GM12873 (cell line): ENCODE data around the gene NTN1.

Source experiments
- TF ChIP-seq, protein P1 (sequence below): IDR thresholded peaks from 2 replicates; pipeline ENCODE4 v1.5.1; 2012; ENCODE audit warnings: low read depth, mild to moderate bottlenecking, moderate library complexity, low read length, control low read depth; ENCODE audit not compliant: insufficient read depth; ENCODE audit errors: missing control alignments

Gene NTN1

DNA sequence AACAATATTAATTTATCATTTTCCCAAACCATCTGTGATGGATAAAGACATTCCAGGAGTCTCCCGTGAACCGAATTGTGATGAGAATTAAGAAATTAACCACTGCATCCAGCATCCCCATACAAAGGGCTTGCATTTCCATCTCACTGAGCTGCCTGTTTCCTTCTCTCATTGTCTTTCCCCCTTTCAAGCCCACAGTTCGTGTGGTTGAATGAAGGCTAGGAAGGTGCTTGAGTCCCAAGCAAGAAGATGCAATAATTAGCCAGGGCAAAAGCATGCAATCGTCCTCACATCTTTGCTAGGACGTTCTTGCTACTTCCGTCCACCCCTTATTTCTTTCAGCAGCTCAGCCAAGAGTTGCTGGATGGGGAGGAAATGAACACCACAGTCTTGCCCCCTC lies 146.1 kb downstream of the NTN1 start:
- TF ChIP-seq, protein P1, sequence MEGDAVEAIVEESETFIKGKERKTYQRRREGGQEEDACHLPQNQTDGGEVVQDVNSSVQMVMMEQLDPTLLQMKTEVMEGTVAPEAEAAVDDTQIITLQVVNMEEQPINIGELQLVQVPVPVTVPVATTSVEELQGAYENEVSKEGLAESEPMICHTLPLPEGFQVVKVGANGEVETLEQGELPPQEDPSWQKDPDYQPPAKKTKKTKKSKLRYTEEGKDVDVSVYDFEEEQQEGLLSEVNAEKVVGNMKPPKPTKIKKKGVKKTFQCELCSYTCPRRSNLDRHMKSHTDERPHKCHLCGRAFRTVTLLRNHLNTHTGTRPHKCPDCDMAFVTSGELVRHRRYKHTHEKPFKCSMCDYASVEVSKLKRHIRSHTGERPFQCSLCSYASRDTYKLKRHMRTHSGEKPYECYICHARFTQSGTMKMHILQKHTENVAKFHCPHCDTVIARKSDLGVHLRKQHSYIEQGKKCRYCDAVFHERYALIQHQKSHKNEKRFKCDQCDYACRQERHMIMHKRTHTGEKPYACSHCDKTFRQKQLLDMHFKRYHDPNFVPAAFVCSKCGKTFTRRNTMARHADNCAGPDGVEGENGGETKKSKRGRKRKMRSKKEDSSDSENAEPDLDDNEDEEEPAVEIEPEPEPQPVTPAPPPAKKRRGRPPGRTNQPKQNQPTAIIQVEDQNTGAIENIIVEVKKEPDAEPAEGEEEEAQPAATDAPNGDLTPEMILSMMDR, result no peak

DNA sequence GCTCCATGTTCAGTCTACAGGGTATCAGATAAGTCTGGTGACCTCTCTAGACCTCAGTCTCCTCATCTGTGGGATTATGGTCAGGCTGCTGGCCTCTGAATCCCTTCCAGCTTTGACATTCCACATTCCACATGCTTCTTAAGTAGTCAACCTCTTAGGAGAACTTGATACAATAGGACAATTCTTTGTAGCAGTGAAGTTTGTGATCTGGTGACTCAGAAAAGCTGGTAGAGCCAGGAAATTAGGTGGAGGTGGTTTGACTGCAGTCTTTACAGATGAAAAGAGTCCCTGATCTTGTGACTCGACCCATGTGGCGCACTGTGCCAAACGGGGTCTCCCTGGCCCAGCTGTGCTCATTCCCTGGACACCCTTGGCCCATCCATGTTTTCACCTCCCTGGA lies 147.8 kb downstream of the NTN1 start:
- TF ChIP-seq, protein P1, result no peak

DNA sequence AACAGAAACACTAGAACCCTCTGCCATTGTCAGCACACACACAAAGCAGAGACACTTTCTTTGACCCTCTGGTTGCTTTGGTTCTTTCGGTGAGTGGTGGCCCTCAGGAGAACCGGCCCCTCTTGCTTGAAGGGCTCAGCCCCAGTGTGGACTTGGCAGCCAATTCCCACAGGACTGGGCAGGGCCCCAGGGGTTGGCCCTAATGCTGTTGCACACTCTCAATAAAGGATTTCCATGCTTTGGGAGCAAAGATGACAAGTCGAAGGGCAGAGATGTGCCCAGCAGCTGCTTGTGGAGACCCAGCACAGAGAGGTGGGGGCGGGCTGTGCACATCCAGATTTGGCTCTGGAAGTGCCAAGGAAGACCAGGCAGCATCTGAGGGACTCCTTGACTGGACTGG lies 149.0 kb downstream of the NTN1 start:
- TF ChIP-seq, protein P1, result no peak

DNA sequence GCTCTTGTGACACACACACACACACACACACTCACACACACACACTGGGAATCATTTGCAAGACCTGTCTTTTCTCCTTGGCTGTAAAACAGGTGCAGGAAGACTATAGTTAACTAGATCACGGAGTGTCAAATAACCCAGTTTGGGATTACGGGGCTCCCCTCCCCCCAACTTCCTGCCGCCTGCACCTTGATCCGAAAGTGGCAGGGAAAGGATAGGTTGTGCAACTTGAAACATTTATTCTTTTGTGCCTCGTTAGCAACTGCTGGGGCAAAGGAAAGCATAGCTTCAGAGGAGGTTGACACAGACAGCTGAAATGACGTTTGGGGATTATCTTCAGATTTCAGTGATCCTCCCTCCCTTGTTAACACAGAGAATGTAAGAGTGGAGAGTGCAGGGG lies 149.5 kb downstream of the NTN1 start:
- TF ChIP-seq, protein P1, result no peak

DNA sequence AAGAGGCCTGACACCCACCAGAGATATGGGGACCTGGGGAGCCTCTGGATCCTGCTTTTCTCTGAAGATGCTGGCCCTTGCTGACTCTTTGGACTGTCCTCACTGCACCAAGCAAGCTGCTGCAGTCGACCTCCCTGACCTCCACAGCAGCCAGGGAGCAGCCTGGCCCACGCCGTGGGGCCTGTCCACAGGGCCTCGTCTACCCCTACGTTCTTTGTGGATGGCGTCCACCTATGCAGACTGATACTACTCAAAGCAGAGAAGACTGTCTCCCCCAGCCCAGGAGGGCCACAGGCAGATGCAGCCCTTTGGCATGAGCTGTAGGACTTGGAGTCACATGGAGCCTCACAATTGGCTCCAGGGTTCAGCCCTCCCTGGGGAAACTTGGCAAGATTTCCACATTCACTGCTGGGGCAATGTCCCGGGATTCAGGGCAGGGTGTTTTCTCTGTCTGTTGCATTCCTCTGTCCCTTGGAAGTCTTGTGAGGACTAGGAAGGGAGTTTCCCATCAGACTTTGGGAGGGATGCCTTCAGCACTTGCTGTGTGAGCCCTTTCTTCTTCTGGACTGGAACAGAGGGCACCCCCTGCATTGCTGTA lies 152.2 kb downstream of the NTN1 start:
- TF ChIP-seq, protein P1, result no peak

DNA sequence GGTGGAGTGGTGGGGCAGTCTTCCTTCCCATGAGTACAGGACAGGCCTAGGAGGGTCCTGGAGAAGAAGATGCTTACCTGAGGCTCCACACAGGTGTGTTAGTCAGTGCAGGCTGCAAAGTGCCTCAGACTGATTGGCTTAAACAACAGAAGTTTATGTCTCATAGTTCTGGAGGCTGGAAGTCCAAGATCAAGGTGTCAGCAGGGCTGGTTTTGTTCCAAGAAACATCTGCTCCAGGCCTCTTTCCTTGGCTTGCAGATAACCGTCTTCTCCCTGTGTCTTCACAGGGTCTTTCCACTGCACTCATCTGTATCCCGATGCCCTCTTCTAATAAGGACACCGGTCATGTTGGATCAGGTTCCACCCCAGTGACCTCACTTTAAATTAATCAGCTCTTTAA lies 153.0 kb downstream of the NTN1 start:
- TF ChIP-seq, protein P1, result no peak

DNA sequence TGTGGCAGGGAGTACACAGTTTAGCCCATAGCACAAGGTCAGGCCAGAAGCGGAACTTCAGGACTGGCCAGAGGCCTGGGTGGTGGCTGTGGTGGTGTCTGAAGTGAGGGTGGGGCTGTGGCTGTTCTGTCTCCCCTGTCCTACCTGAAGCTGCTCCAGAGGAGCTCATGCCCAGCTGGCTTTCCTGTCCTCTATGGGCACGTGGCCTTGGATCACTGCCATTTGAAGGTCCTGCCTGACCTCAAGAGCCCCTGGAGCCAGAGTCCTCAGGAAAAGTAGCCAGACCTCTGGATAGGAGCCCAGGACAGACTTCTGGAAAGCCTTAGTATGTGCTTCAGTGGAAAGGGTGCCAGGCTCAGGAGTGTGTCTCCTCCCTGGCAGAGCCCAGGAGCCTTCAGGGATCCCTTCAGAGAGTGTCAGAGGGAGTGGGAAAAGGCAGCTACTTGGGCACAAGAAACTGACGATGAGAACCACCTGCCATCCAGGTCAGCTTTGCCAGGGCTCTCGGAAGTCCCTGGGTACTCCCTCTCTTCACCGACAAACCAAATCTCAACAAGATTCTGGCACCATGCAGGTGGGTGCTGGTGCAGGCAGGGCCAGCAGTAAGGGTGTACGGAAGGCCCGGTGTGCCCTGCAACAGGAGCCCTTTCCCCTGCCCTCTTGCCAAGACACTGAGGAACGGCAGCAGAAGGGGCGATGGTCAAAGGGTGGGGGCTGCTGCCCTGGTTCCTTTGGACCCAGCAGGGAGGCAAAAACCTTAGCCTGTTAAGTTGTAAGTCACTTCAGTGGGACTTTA lies 153.7 kb downstream of the NTN1 start:
- TF ChIP-seq, protein P1, result no peak
